OCI-LY7 (cell line): Measurements from ENCODE around the gene ZNF367. TPM values are rescaled to one million over a fixed set of nuclear protein-coding genes. Genes with fewer than 3 reads are reported as not detected.

Experiments
- BruUV-seq: library from RNA; stranded (reverse); fragments of 400-500 nt; replicated peaks from 2 replicates; lab custom pipeline; 2021; lab: Mats Ljungman, UMichigan
- CTCF ChIA-PET: fragments of 300-600 bp; sonication (Branson Sonifier 250); formaldehyde crosslinking; loops from one replicate; lab custom pipeline; 2022; ENCODE audit warnings: antibody characterized with exemption; ENCODE audit not compliant: unreplicated experiment; lab: Charles Lee
- POLR2A ChIA-PET: fragments of 300-600 bp; sonication (Branson Sonifier 250); formaldehyde crosslinking; loops from one replicate; lab custom pipeline; 2022; ENCODE audit warnings: antibody characterized with exemption; lab: Charles Lee
- DNase-seq: peaks from one replicate; pipeline ENCODE4 v3.0.0-alpha.2; 2015; ENCODE audit warnings: low spot score
- H2AFZ ChIP-seq: fragments of 200-600 bp; sonication (generic), shearing (Covaris generic); 2 replicates; pipeline ENCODE4 v1.6.1; 2014; ENCODE audit warnings: mild to moderate bottlenecking, antibody characterized with exemption, low read length, moderate library complexity
- H3K27ac ChIP-seq: fragments of 200-600 bp; sonication (generic); 2 replicates; pipeline ENCODE4 v1.5.1; 2014; ENCODE audit warnings: mixed run types, low read depth, mild to moderate bottlenecking, moderate library complexity, low read length, inconsistent platforms; ENCODE audit not compliant: poor library complexity, severe bottlenecking
- H3K36me3 ChIP-seq: fragments of 200-600 bp; sonication (generic); 2 replicates; pipeline ENCODE4 v1.6.1; 2014; ENCODE audit warnings: mild to moderate bottlenecking, antibody characterized with exemption, low read length, moderate library complexity, mixed read lengths; ENCODE audit not compliant: insufficient read depth
- H3K4me1 ChIP-seq: fragments of 200-600 bp; sonication (generic); 2 replicates; pipeline ENCODE4 v1.5.1; 2014; ENCODE audit warnings: mild to moderate bottlenecking, low read length; ENCODE audit not compliant: insufficient read depth, poor library complexity, severe bottlenecking
- H3K4me2 ChIP-seq: fragments of 200-600 bp; sonication (generic); 2 replicates; pipeline ENCODE4 v1.6.1; 2014; ENCODE audit warnings: mild to moderate bottlenecking, low read length
- H3K4me3 ChIP-seq: fragments of 200-600 bp; sonication (generic); 2 replicates; pipeline ENCODE4 v1.5.1; 2014; ENCODE audit warnings: mild to moderate bottlenecking, low read depth, low read length; ENCODE audit not compliant: poor library complexity, severe bottlenecking
- H3K79me2 ChIP-seq: fragments of 200-600 bp; sonication (generic); 2 replicates; pipeline ENCODE4 v1.6.1; 2016; ENCODE audit warnings: low read depth, mild to moderate bottlenecking, low read length, moderate library complexity, mixed read lengths; ENCODE audit not compliant: insufficient read depth
- H3K9me2 ChIP-seq: fragments of 200-600 bp; sonication (generic); 2 replicates; pipeline ENCODE4 v1.6.1; 2016; ENCODE audit warnings: mild to moderate bottlenecking, low read length, mixed read lengths; ENCODE audit not compliant: insufficient read depth
- H3K9me3 ChIP-seq: fragments of 200-600 bp; sonication (generic); 2 replicates; pipeline ENCODE4 v1.6.1; 2014; ENCODE audit warnings: mild to moderate bottlenecking, mixed run types, low read length, mixed read lengths
- H4K20me1 ChIP-seq: fragments of 200-600 bp; sonication (generic); 2 replicates; pipeline ENCODE4 v1.6.1; 2014; ENCODE audit warnings: mild to moderate bottlenecking, antibody characterized with exemption, low read length, moderate library complexity, mixed read lengths; ENCODE audit not compliant: insufficient read depth
- EZH2phosphoT487 ChIP-seq: fragments of 200-600 bp; sonication (generic); IDR thresholded peaks from 2 replicates; pipeline ENCODE4 v1.6.1; 2018; ENCODE audit warnings: low read depth, borderline replicate concordance, mild to moderate bottlenecking, mixed run types, antibody characterized with exemption, low read length, moderate library complexity, mixed read lengths
- intact Hi-C: fragments of 100-400 bp; cut with micrococcal nuclease; formaldehyde crosslinking; loops from one replicate; pipeline ENCODE4 v1.10.0; 2022; ENCODE audit not compliant: unreplicated experiment
- total RNA-seq, 2 experiments: library from RNA; depleted of rRNA in 1 of 2; stranded (reverse); fragments of >200 nt in 1 of 2; shearing (Covaris generic) in 1 of 2; gene quantifications; 2 replicates each; pipeline ENCODE4 v1.2.3, GENCODE V29; 2014 to 2022
- TF ChIP-seq, protein P1 (sequence below): fragments of 200-600 bp; sonication (generic); conservative IDR thresholded peaks from 2 replicates; pipeline ENCODE4 v1.5.1; 2014; ENCODE audit warnings: mild to moderate bottlenecking, antibody characterized with exemption, low read length, moderate library complexity, mixed read lengths

Gene ZNF367
- total RNA-seq, 2 experiments from 2014 or later: 24.6 to 35.1 TPM

DNA sequence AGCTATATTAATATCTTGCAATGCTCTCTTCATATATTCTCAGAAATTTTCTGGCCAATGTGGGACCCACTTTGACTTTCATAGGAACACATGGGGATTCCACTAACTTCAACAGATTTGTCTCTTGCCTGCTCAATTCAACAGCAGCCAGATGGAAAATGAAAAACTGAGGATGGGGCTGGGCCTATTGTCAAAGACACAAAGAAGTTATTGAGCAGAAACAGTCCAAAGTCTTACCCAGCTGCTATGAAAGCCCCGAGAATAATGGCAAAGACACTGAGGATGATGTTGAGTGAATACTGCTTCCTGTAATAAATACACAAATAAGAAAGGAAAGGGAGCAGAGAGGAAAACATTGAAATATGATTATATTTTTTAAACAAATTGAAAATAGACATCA is 67.3 kb downstream of the ZNF367 start:
- BruUV-seq: no TSS peak
- Histone ChIP-seq H3K4me2 (no peak overlapping the region), H3K9me2 (no peaks in the 10 kb centered on the region), H3K4me3 (no peak overlapping the region), H3K27ac (no peak overlapping the region), H3K9me3 (no peaks in the 10 kb centered on the region), H3K79me2 (no peaks in the 10 kb centered on the region), H3K36me3 (peaks cover 3% of the 10 kb centered on the region; the same call in 1 of the 2 replicates), H4K20me1 (no peaks in the 10 kb centered on the region), H2AFZ (no peak overlapping the region), H3K4me1 (no peaks in the 10 kb centered on the region)
- CTCF ChIA-PET: no interaction called here
- no peak for DNase-seq
- POLR2A ChIA-PET: interaction anchor here (0.6 kb wide), 1 partner anchor 14 kb away, joined by 3 read pairs; no protein-coding TSS in a partner anchor
- intact Hi-C loops: no loop called here
- TF ChIP-seq, protein P1, sequence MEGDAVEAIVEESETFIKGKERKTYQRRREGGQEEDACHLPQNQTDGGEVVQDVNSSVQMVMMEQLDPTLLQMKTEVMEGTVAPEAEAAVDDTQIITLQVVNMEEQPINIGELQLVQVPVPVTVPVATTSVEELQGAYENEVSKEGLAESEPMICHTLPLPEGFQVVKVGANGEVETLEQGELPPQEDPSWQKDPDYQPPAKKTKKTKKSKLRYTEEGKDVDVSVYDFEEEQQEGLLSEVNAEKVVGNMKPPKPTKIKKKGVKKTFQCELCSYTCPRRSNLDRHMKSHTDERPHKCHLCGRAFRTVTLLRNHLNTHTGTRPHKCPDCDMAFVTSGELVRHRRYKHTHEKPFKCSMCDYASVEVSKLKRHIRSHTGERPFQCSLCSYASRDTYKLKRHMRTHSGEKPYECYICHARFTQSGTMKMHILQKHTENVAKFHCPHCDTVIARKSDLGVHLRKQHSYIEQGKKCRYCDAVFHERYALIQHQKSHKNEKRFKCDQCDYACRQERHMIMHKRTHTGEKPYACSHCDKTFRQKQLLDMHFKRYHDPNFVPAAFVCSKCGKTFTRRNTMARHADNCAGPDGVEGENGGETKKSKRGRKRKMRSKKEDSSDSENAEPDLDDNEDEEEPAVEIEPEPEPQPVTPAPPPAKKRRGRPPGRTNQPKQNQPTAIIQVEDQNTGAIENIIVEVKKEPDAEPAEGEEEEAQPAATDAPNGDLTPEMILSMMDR: no peak
- TF ChIP-seq EZH2phosphoT487: no peak

DNA sequence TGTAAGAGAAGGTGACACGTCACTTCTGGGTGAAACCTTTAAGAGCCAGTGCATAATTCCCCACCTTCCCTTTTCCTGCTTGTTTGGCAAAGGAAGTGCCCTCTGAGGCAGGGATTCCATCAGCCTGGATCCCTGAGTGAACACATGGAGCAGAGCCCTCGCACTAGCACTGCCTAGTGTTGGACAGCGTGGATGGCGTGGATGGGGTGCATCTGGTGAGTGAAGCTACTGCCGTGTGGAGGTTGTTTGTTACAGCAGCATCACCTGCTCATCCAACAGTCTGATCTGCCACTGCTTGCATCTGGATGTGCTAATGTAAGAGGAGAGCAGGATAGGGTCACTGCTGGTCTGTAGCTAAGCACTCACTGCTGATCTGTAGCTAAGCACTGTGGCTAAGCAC is 69.9 kb downstream of the ZNF367 start:
- Histone ChIP-seq H3K9me3 (no peaks in the 10 kb centered on the region), H3K79me2 (no peaks in the 10 kb centered on the region), H3K9me2 (no peaks in the 10 kb centered on the region), H3K4me2 (no peak overlapping the region), H3K4me1 (no peaks in the 10 kb centered on the region), H3K4me3 (no peak overlapping the region), H2AFZ (no peak overlapping the region), H3K27ac (no peak overlapping the region), H3K36me3 (0 out of 2 replicates have a peak, but pooled peaks cover 3% of the 10 kb centered on the region), H4K20me1 (no peaks in the 10 kb centered on the region)
- CTCF ChIA-PET: no interaction called here
- intact Hi-C loops: no loop called here
- POLR2A ChIA-PET: no interaction called here
- TF ChIP-seq EZH2phosphoT487: no peak
- TF ChIP-seq, protein P1: no peak
- BruUV-seq: no TSS peak
- no peak for DNase-seq

DNA sequence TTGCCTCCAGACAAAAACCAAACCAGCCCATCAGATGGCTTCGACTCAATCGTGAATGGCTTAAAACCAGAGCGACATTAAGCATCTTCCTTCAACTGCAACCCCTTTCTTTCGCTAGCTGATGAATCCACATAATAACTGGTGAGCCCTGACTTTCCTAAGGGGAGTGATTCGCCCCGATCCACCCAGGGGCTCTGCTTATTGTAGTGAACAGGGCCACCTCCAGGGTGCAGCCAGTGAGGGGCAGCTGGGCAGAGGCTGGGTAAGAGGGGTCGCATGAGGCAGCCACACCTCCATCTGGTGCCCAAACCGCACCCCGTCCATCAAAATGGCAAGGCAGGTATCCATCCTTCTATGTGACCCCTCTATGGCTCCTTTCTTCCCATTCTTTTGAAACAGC is 72.6 kb downstream of the ZNF367 start:
- H3K4me3 ChIP-seq: no peak overlapping the region
- DNase-seq: no peak
- H3K36me3 ChIP-seq: no peaks in the 10 kb centered on the region
- H3K9me3 ChIP-seq: no peaks in the 10 kb centered on the region
- H3K79me2 ChIP-seq: no peaks in the 10 kb centered on the region
- ChIA-PET CTCF (no interaction called here), POLR2A (interaction anchor here (0.6 kb wide), 1 partner anchor 97 kb away, joined by 4 read pairs; no protein-coding TSS in a partner anchor)
- no TSS peak for BruUV-seq
- no peaks in the 10 kb centered on the region for H3K4me1 ChIP-seq
- no peak overlapping the region for H3K4me2 ChIP-seq
- no peak overlapping the region for H2AFZ ChIP-seq
- no peak overlapping the region for H3K27ac ChIP-seq
- intact Hi-C loops: no loop called here
- TF ChIP-seq, protein P1: no peak
- no peak for TF ChIP-seq EZH2phosphoT487
- H4K20me1 ChIP-seq: no peaks in the 10 kb centered on the region
- H3K9me2 ChIP-seq: no peaks in the 10 kb centered on the region
